PC-3 (cell line): ENCODE results near the gene ZNF319.

Source experiments
- EZH2 ChIP-seq: fragments of 300-600 bp; sonication (generic); IDR thresholded peaks from one replicate; pipeline ENCODE4 v1.6.1; 2017; ENCODE audit warnings: antibody characterized with exemption, mild to moderate bottlenecking, low read length; ENCODE audit not compliant: unreplicated experiment
- EZH2phosphoT487 ChIP-seq: fragments of 300-600 bp; sonication (generic); IDR thresholded peaks from 2 replicates; pipeline ENCODE4 v1.6.1; 2018; ENCODE audit warnings: mild to moderate bottlenecking, antibody characterized with exemption, low read length, borderline replicate concordance
- TF ChIP-seq, protein P1 (sequence below): fragments of 300-600 bp; sonication (generic); conservative IDR thresholded peaks from 2 replicates; pipeline ENCODE4 v1.5.1; 2017; ENCODE audit warnings: antibody characterized with exemption, low read depth, mild to moderate bottlenecking, low read length

DNA sequence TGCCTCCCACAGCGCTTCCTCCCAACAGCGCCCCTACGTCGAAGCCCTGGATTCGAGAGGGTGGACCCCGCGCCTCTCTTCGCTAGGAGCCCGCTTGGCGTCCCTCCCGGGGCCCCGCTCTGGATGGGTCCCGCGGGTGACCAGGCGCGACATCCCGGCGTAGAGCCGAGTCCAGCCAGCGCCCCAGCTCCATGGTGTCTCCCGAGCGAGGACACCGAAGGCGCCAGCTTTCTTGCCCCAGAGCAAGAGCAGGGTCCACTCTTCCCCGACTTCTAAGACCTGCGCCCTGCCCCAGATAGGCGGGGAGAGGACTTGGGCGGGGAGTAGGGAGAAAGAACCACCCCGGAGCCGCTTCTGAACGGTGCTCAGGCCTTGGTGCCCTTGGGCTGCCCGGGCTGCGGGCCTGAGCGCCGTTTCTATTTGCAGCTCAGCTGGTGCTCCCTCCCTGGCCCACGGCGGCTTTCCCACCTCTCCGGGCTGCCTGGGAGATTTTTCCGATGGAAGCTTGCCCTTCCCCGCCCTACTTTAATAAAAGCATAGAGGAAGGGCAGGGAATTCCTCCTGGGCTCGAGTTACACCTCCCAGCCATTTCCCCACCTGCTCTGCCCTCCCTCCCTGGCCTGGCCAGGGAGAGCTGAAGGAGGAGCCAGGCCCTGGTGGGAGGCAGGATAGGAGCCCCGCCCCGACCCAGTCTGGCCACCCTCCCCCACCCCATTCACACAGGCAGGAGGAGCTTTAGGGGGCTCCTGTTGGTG, 26.9 kb upstream of the ZNF319 start:
- TF ChIP-seq, protein P1, sequence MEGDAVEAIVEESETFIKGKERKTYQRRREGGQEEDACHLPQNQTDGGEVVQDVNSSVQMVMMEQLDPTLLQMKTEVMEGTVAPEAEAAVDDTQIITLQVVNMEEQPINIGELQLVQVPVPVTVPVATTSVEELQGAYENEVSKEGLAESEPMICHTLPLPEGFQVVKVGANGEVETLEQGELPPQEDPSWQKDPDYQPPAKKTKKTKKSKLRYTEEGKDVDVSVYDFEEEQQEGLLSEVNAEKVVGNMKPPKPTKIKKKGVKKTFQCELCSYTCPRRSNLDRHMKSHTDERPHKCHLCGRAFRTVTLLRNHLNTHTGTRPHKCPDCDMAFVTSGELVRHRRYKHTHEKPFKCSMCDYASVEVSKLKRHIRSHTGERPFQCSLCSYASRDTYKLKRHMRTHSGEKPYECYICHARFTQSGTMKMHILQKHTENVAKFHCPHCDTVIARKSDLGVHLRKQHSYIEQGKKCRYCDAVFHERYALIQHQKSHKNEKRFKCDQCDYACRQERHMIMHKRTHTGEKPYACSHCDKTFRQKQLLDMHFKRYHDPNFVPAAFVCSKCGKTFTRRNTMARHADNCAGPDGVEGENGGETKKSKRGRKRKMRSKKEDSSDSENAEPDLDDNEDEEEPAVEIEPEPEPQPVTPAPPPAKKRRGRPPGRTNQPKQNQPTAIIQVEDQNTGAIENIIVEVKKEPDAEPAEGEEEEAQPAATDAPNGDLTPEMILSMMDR, result no peak
- TF ChIP-seq EZH2 (no peak), EZH2phosphoT487 (no peak)
